ENCODE measurements around the gene TTN.

GRCh38 chr2:178689808-178690207, 117.4 kb downstream of the TTN start:
- TF ChIP-seq CTCF (IDR thresholded peaks at IDR 0.05) (no peak), REST (IDR thresholded peaks at IDR 0.05; ENCODE audit: insufficient read depth in 1 of 2, low read depth in 2 of 2, low read length in 1 of 2) (no peak)

All from Panc1 (cell line).